ENCODE results near the gene PHLPP1. TPM values are rescaled to one million over a fixed set of nuclear protein-coding genes. Genes with fewer than 3 reads are reported as not detected.

Gene PHLPP1
- total and polyA plus RNA-seq, 2 of the 4 experiments (the other 2 are of a cell fraction): 3.3 to 3.6 TPM

GRCh38 chr18:62736077-62736855 is 20.9 kb downstream of the PHLPP1 start:
- no peak overlapping the region for H2AFZ ChIP-seq (replicated peaks; ENCODE audit: low read length, poor library complexity)
- DNase-seq (no peak), ATAC-seq (ENCODE audit: low read depth) (no peak)
- H2AK9ac ChIP-seq (replicated peaks; ENCODE audit: low read depth, low read length, poor library complexity): no peak overlapping the region
- no peaks in the 10 kb centered on the region for H3K36me3 ChIP-seq (ENCODE audit: control insufficient read depth, insufficient read depth, low read length)
- TF ChIP-seq POLR2A (IDR thresholded peaks at IDR 0.05; ENCODE audit: low read depth, low read length): no peak
- TF ChIP-seq MAFK (IDR thresholded peaks at IDR 0.05; ENCODE audit: low read depth, low read length): 0 out of 2 replicates have a peak, but pooled peaks have one; percentile 21
- in situ Hi-C loops (cut with MboI; ENCODE audit: low sequenced_read_pairs) (no loop called here), dilution Hi-C loops (cut with HindIII; ENCODE audit: low sequenced_read_pairs, unreplicated experiment) (no loop called here), intact Hi-C loops (cut with micrococcal nuclease) (no loop called here)
- no peak overlapping the region for H2BK15ac ChIP-seq (ENCODE audit: low read depth, low read length)
- 77% methylated on average over 3 of the region's 4 CpGs; no CpG with 5 or more reads in 1 of the 2 experiments for WGBS, 2 experiments (ENCODE audit: extremely low coverage in 2 of 2, insufficient read length in 1 of 2)
- peaks cover 2% of the 10 kb centered on the region for H3K4me1 ChIP-seq (ENCODE audit: control insufficient read depth, insufficient read depth, low read length)
- no peak overlapping the region for H3K27ac ChIP-seq (ENCODE audit: insufficient read depth, low read length)
- H3K27me3 ChIP-seq (ENCODE audit: control insufficient read depth, insufficient read depth, low read length): no peaks in the 10 kb centered on the region
- H4K20me1 ChIP-seq (ENCODE audit: insufficient read depth, low read length): peaks cover 6% of the 10 kb centered on the region; the same call in 1 of the 2 replicates
- no peak overlapping the region for H3K56ac ChIP-seq (ENCODE audit: extremely low read depth, insufficient read depth, low read length)
- no peak overlapping the region for H3K14ac ChIP-seq (replicated peaks; ENCODE audit: low read depth, low read length)
- CTCF ChIA-PET: no interaction called here
- H3K4ac ChIP-seq (ENCODE audit: low read depth, low read length): no peak overlapping the region
- no peak overlapping the region; the same call in 1 of the 2 replicates for H2BK20ac ChIP-seq (ENCODE audit: low read depth, low read length)
- H4K8ac ChIP-seq (ENCODE audit: low read depth in 2 of 2, low read length in 2 of 2): no peak overlapping the region
- H4K5ac ChIP-seq (ENCODE audit: low read depth, low read length): no peak overlapping the region
- H2AK5ac ChIP-seq (ENCODE audit: low read depth, low read length): no peak overlapping the region
- no peak overlapping the region for H3K4me2 ChIP-seq (ENCODE audit: low read depth, low read length)
- BruUV-seq (replicated peaks): no TSS peak
- H4K91ac ChIP-seq (ENCODE audit: insufficient read depth, low read depth, low read length): no peak overlapping the region
- H3K4me3 ChIP-seq (ENCODE audit: insufficient read depth, low read depth, low read length): no peak overlapping the region
- H3K9me3 ChIP-seq (ENCODE audit: control insufficient read depth, insufficient read depth, low read length): no peaks in the 10 kb centered on the region; the same call in 1 of the 2 replicates
- H3K18ac ChIP-seq (ENCODE audit: low read depth, low read length): no peak overlapping the region
- no peak overlapping the region for H2BK5ac ChIP-seq (ENCODE audit: low read depth, low read length, poor library complexity, severe bottlenecking)
- H3K79me1 ChIP-seq (ENCODE audit: low read depth in 1 of 2, low read length in 2 of 2): peaks cover 11 to 31% of the 10 kb centered on the region in 2 experiments; a peak in 3 of 4 replicates
- H3K23ac ChIP-seq (ENCODE audit: low read depth, low read length): no peak overlapping the region
- no peaks in the 10 kb centered on the region; the same call in 1 of the 2 replicates for H3K9me1 ChIP-seq (ENCODE audit: insufficient read depth, low read length)
- POLR2A ChIA-PET (ENCODE audit: unreplicated experiment): no interaction called here
- H3K9ac ChIP-seq (ENCODE audit: low read depth, low read length): no peak overlapping the region
- H2BK120ac ChIP-seq (ENCODE audit: low read depth, low read length): no peak overlapping the region

All from IMR-90 (cell line).